Right lobe of liver (tissue), 6 donors: ENCODE measurements around the gene ETHE1. TPM values are rescaled to one million over a fixed set of nuclear protein-coding genes. Genes with fewer than 3 reads are reported as not detected.

Source experiments
- ATAC-seq, 4 donors: fragments of 200-7000 bp; cut with Tn5 transposase; one replicate each; pipeline ENCODE4 v1.9.1; 2020; ENCODE audit warnings: mild to moderate bottlenecking in 4 of 4, moderate library complexity in 4 of 4
- DNase-seq, 3 donors: peaks; one replicate each; pipeline ENCODE4 v3.0.0-alpha.2; 2020
- H3K27ac ChIP-seq, 3 donors: fragments of 200-600 bp; one replicate each; pipeline ENCODE4 v1.8.0; 2022
- H3K27me3 ChIP-seq, 2 donors: fragments of 200-600 bp; one replicate each; pipeline ENCODE4 v1.8.0; 2022
- H3K36me3 ChIP-seq, 4 donors: fragments of 200-600 bp; sonication (generic) in 1 of 4; one replicate each; pipeline versions ENCODE4 v1.5.1 to v1.8.0; 2017 to 2022; ENCODE audit warnings: control low read depth in 1 of 4
- H3K4me1 ChIP-seq, 4 donors: fragments of 200-600 bp; sonication (generic) in 1 of 4; one replicate each; pipeline versions ENCODE4 v1.5.1 to v1.8.0; 2017 to 2022; ENCODE audit warnings: control low read depth in 1 of 4
- H3K4me3 ChIP-seq, 3 donors: fragments of 200-600 bp; one replicate each; pipeline ENCODE4 v1.8.0; 2022
- H3K9me3 ChIP-seq, 4 donors: fragments of 200-600 bp; sonication (generic) in 1 of 4; one replicate each; pipeline versions ENCODE4 v1.5.1 to v1.8.0; 2017 to 2022; ENCODE audit warnings: control low read depth in 1 of 4
- POLR2A ChIP-seq: fragments of 450-650 bp; IDR thresholded peaks from one replicate; pipeline ENCODE4 v1.6.1; 2017; ENCODE audit warnings: antibody characterized with exemption, mild to moderate bottlenecking
- WGBS: methylation state at CpG from one replicate; pipeline ENCODE4 v1.1.6; 2018; ENCODE audit warnings: low coverage, low lambda C conversion rate; ENCODE audit not compliant: insufficient coverage; ENCODE audit errors: missing lambda C conversion rate; 5-methylcytosine and 5-hydroxymethylcytosine counted together
- intact Hi-C, 2 donors: fragments of 100-400 bp; cut with DNase I; formaldehyde crosslinking; loops; one replicate each; pipeline versions ENCODE4 v1.11.2 to v1.14.1; 2022
- total RNA-seq, 6 experiments: library from RNA; depleted of rRNA in 2 of 6; stranded (reverse); fragments of >200 nt in 2 of 6; fragmentation: NEBNext Ultra II Directional in 3 of 6; extraction: Animal tissue kit (Norgen Biotek cat#: 25700) in 3 of 6; gene quantifications; one replicate each; pipeline versions ENCODE4 v1.1.0 to v1.2.4, GENCODE V29; 2016 to 2023
- TF ChIP-seq, protein P1 (sequence below), 4 donors: fragments of 200-600 bp in 3 of 4; fragments of 450-650 bp in 1 of 4; IDR thresholded peaks; one replicate each; pipeline versions ENCODE4 v1.5.1 to v1.8.0; 2016 to 2022; ENCODE audit warnings: antibody characterized with exemption in 4 of 4, mild to moderate bottlenecking in 2 of 4
- donor health status: DM: no; HTN: yes; CAD: no.
- donor health status: DM: no; HTN: no; CAD: no.
- donor health status: DM: no; HTN: no; CAD: no.
- donor health status: DM: no; HTN: yes; CAD: no.
- donor health status: DM: no; HTN: yes; CAD: no.

ETHE1 gene
- total RNA-seq, 6 experiments from 2014 or later, result 26.4 to 60.8 (median 46.3) TPM

DNA sequence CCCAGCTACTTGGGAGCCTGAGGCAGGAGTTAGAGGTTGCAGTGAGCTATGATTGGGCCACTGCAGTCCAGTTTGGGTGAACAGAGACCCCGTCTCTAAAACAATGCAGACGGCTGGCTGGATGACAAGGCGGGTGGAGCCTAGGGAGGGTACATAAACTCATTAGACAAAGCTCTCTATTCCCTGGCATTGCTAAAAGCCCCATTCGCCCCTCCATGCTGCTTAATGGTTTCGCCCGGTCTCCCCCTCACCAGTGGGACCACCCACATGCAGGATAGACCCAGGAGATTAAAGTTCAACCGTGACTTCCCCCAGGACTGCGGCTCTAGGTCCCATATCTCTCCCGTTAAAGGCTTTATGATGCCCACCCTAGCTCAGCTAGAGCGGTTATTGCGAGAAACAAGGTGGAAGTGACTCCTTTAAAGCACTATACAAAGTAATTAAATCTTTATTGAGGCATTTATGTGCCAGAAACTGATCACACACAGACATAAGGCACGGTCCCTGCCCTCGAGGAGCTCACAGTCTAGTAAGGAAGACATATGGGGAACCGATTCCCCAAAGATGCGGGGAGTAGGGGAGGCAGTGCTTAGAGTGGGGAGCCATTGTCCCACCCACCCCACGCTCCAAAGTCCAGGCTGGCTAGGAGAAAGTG lies 66.5 kb downstream of the ETHE1 start:
- TF ChIP-seq POLR2A, result no peak
- TF ChIP-seq, protein P1, sequence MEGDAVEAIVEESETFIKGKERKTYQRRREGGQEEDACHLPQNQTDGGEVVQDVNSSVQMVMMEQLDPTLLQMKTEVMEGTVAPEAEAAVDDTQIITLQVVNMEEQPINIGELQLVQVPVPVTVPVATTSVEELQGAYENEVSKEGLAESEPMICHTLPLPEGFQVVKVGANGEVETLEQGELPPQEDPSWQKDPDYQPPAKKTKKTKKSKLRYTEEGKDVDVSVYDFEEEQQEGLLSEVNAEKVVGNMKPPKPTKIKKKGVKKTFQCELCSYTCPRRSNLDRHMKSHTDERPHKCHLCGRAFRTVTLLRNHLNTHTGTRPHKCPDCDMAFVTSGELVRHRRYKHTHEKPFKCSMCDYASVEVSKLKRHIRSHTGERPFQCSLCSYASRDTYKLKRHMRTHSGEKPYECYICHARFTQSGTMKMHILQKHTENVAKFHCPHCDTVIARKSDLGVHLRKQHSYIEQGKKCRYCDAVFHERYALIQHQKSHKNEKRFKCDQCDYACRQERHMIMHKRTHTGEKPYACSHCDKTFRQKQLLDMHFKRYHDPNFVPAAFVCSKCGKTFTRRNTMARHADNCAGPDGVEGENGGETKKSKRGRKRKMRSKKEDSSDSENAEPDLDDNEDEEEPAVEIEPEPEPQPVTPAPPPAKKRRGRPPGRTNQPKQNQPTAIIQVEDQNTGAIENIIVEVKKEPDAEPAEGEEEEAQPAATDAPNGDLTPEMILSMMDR (IDR thresholded peaks at IDR 0.05), result no peak
- intact Hi-C loops, result no loop called here
- no peak for DNase-seq
- H3K36me3 ChIP-seq, result no peaks in the 10 kb centered on the region
- no peak overlapping the region for H3K27ac ChIP-seq
- peaks cover 0 to 14% (median 5%) of the 10 kb centered on the region in 4 donors for H3K4me1 ChIP-seq
- ATAC-seq, result no peak
- 69% methylated on average over 9 of the region's 16 CpGs for WGBS
- no peak overlapping the region for H3K4me3 ChIP-seq
- H3K27me3 ChIP-seq, result no peaks in the 10 kb centered on the region
- no peaks in the 10 kb centered on the region for H3K9me3 ChIP-seq

DNA sequence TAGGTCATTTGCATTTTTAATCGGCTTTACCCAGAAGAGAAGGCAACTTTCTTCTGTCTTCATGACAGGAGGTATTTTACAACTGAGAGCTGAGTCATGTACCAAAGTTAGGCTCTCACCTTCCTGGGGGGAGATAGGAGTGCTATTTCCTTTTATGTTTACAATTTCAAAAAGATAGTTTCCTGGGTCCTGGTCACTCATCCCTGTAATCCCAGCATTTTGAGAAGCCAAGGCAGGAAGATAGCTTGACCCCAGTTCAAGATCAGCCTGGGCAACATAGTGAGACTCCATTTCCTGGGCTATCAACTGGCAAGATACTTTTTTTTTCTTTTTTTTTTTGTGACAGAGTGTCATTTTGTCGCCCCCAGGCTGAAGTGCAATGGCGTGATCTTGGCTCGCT lies 69.2 kb downstream of the ETHE1 start:
- no peaks in the 10 kb centered on the region for H3K27me3 ChIP-seq
- peaks cover 0 to 7% (median 4%) of the 10 kb centered on the region in 4 donors for H3K4me1 ChIP-seq
- DNase-seq, result no peak
- H3K9me3 ChIP-seq, result no peaks in the 10 kb centered on the region
- no peak for TF ChIP-seq POLR2A
- TF ChIP-seq, protein P1 (IDR thresholded peaks at IDR 0.05), result no peak
- WGBS, result no CpG with 5 or more reads among the region's 4 CpGs
- no peak for ATAC-seq
- no peak overlapping the region for H3K4me3 ChIP-seq
- no peaks in the 10 kb centered on the region for H3K36me3 ChIP-seq
- intact Hi-C loops, result no loop called here
- no peak overlapping the region for H3K27ac ChIP-seq

Other genes with a start within 250 kb of the ETHE1 start
- 1 to 10 TPM in 3 of 6 experiments, under 1 TPM in 2, not detected in 1; 0.51 to 5.3 (median 1.3) TPM for gene CD177, start 173.5 kb downstream of the ETHE1 start, total RNA-seq
- not detected for gene TEX101, start 112.3 kb downstream of the ETHE1 start, total RNA-seq
- under 1 TPM in 4 of 6 experiments, not detected in 2; 0.20 to 0.28 (median 0.25) TPM for gene LYPD3, start 61.6 kb downstream of the ETHE1 start, total RNA-seq
- 10 to 100 TPM in 5 of 6 experiments, 1 to 10 TPM in 1; 9.6 to 15.0 (median 11.1) TPM for gene PHLDB3, start 22.5 kb downstream of the ETHE1 start, total RNA-seq
- gene ZNF575, start 6.0 kb upstream of the ETHE1 start, total RNA-seq, result under 1 TPM in 5 of 6 experiments, not detected in 1; 0.89 to 0.99 (median 0.95) TPM
- gene XRCC1, start 48.3 kb upstream of the ETHE1 start, total RNA-seq, result 1 to 10 TPM; 5.5 to 8.4 (median 7.5) TPM
- 1 to 10 TPM in 1 of 6 experiments, under 1 TPM in 4, not detected in 1; 0.58 to 1.5 (median 0.81) TPM for gene PINLYP, start 48.6 kb upstream of the ETHE1 start, total RNA-seq
- 10 to 100 TPM in 4 of 6 experiments, 1 to 10 TPM in 2; 9.1 to 18.6 (median 11.0) TPM for gene IRGQ, start 68.9 kb upstream of the ETHE1 start, total RNA-seq
- 10 to 100 TPM in 4 of 6 experiments, 1 to 10 TPM in 2; 7.7 to 15.8 (median 10.3) TPM for gene ZNF576, start 69.4 kb upstream of the ETHE1 start, total RNA-seq
- gene SRRM5, start 84.9 kb upstream of the ETHE1 start, total RNA-seq, result under 1 TPM in 5 of 6 experiments, not detected in 1; 0.09 to 0.37 (median 0.18) TPM
- 10 to 100 TPM; 10.9 to 16.7 (median 13.3) TPM for gene ZNF428, start 92.4 kb upstream of the ETHE1 start, total RNA-seq
- 1 to 10 TPM; 2.2 to 4.7 (median 3.7) TPM for gene CADM4, start 112.6 kb upstream of the ETHE1 start, total RNA-seq
- gene PLAUR, start 143.0 kb upstream of the ETHE1 start, total RNA-seq, result 10 to 100 TPM in 1 of 6 experiments, 1 to 10 TPM in 4, under 1 TPM in 1; 0.90 to 13.3 (median 2.3) TPM
- not detected for gene IRGC, start 188.9 kb upstream of the ETHE1 start, total RNA-seq
- 10 to 100 TPM in 2 of 6 experiments, 1 to 10 TPM in 4; 6.5 to 13.5 (median 9.8) TPM for gene SMG9, start 227.8 kb upstream of the ETHE1 start, total RNA-seq